GM19238 (cell line): ENCODE data around the gene HAND2.

ENCODE experiments used
- DNase-seq: peaks from one replicate; pipeline ENCODE4 v3.0.0; 2011; ENCODE audit warnings: low spot score; ENCODE audit not compliant: insufficient read length

HAND2 gene

DNA sequence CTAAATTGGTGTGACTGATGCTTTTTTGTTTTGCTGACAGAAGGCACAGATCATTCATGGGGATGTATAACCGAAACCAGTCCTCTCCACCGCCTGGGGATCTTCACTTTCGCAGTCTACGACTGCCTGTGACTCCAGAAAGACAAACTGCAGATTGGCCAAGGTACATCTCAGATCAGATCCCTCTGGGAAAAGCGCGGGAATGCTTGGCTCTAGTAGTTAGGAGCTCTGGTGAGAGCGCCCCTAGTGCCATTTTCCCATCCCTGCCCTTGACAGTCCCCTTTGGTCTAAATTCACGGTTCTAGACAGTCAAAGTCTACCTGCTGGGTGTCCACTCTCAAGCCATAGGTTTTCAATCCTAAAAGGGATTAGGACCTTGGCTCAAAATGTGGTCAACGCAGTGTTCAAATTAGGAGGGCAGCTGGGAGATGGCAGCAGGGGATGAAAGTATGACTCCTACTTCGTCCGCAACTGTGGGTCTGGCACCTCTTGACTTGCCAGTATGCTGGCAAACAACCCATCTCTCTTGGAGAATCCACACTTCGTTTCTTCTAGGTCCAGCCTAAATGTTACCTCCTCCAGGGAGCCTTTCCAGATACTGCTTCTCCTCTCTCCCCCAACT, 6.9 kb upstream of the HAND2 start:
- no peak for DNase-seq

GRCh38 chr4:173535957-173536356, 5.9 kb upstream of the HAND2 start:
- DNase-seq = no peak

DNA sequence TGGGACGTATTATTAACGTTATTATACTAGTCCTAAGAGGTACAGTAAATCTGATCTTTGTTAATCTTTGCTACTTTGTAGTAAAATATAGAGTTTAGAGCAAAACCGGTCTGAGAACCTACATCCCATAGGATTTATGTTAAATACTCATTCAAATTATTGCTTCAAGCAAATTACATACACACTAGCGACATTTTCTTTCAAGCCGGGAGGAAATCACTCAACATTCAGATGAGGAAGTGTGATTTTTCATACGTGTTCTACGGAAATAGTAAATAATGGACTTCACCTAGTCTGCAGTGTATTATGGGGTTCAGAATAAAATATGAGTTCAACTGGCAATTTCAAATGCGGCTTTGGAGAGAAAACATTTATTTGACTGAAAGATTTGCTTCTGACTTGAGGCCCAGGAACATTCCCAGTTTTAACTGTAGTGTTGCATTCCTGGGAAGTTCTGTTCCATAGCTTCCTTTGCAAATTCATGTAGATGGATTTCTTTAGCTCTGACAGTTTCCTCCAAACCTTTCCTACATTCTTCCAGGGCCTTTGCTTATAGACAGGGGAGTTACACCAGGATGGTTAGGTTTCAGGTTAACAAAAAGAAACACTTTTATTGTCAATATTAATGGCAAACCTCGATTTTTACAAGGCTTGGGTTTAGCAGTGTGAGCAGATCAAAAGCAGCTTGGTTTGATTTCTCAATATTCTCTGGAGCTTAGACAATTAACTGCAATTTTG, 5.3 kb upstream of the HAND2 start:
- no peak for DNase-seq

DNA sequence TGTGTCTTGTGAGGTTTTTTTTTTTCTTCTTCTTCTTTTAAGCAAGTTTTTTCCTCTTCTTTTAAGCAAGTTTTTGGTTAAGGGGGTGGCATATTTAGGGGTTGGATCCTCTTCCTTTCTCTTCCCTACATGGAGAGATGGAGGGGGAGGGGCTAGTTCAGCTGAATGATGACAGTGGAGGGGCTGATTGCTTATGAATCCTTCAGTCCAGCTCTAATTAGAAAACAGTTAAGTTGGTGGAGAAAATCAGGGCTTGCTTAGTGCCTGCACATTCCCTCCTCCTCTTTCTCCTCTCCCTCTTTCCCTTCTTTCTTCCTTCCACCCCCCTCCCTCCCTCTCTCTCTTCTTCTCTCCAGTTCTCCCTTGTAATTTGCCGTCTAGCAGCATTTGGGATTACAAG, 4.4 kb upstream of the HAND2 start:
- DNase-seq = no peak

DNA sequence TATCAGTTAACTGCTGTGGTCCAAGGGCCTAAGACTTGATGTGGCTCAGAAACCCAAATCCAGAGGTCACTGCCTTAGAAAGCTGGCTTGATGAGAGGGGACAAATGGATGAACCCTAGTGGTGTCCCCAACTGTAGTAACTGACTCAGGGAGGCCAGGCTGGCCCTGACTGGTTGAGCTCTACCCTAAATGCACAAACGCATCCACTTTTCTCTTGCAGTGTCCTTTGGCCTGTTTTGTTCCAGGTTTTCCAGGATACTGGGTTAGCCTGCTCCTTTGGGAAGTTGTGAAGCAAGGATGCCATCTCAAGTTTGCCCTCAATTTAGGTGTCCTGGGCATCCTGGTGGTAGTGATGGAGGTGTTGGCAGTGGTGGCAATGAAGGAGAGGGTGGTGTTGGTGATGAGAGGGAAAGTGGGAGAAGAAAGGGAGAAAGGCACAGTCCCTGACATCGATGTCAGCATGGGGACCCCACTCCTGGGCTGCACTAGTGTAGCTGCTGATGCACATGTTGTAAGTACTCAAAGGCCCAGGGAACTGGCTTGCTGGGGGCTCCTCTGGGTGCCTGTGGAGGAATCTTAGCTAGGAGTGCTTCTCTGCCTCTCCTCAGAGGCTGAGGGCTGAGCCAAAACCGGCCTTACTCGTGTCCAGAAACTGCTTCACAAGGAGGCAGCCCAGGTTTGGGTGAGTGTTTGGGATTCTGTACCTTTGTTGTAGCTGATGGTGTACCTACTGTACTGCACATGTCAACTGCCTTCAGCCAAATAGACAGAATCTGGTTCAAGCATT, 2.9 kb upstream of the HAND2 start:
- no peak for DNase-seq

DNA sequence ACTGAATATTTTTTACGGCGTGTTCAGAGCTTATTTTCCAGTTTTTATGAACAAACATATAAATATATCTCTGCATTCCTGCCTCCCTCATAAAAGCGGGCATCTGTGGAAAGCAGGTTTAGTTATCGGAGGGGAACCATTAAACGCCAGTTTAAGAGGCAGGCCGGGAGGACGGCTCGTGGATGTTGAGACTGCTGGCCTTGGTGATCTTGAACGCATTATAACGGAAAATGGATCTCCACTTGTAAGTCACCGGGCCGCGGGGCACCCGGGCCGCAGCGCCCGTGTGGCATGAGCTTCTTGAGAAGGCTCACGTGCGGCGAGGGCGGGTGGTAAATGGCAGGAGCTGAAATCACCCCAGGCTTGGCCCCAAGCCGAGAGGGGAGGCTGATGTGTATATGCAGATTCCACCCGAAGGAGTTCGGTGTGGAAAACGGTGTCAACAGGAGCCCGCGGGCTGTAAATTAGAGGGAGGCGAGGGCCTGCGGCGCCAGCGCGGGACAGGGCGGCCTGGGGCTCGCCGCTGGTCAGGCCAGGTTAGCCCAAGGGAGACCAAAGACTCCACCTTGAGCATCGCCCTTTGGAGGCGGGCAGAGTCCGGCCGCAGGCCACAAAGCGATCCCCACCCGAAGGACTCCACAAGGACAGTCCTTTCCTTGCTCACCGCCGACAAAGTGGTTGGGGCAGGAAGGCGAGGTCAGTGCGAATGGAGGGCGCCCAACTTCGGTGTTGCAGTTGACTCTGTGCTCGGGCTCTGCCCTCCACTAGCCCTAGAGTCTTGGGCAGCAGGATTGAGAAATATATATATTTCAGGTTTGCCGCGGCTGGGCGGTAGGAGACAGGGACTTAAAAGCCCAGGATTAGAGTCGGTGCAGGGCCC, 1.3 kb upstream of the HAND2 start:
- no peak for DNase-seq

DNA sequence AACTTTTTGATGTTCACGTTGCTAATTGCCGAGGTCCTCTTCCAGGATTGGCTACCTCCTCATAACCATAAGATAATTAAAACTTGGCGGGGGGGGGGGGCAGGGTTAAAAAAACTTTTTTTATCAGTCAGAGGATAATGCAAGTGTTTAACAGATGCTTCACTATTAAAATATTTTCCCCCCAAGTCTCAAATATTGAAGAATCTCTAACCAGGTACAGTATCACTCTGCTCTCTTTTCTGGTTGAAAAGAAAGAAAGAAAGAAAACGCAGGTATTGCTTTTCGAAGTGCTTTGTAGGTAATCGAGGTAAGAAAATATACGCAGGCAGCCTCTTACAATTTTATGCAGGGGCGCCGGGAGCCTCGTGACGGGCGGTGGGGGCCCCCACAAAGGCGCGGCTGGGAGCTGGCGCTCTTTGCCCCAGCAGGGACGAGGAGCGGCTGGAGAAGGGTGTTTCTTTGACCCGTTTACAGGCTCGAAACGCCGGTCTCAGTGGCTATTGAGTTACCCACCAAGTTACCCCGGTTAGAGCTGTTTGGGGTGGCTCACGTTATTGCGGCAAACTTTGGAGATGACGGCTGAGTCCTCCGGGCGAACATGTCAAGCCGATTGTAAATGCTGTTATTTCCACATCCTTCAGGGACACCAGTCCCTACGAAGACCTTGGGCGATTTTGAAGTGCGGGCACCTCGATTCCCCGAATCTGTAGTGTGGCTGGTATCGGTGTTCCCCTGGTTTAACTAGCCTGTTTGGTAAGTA, 477 bp upstream of the HAND2 start:
- no peak for DNase-seq

DNA sequence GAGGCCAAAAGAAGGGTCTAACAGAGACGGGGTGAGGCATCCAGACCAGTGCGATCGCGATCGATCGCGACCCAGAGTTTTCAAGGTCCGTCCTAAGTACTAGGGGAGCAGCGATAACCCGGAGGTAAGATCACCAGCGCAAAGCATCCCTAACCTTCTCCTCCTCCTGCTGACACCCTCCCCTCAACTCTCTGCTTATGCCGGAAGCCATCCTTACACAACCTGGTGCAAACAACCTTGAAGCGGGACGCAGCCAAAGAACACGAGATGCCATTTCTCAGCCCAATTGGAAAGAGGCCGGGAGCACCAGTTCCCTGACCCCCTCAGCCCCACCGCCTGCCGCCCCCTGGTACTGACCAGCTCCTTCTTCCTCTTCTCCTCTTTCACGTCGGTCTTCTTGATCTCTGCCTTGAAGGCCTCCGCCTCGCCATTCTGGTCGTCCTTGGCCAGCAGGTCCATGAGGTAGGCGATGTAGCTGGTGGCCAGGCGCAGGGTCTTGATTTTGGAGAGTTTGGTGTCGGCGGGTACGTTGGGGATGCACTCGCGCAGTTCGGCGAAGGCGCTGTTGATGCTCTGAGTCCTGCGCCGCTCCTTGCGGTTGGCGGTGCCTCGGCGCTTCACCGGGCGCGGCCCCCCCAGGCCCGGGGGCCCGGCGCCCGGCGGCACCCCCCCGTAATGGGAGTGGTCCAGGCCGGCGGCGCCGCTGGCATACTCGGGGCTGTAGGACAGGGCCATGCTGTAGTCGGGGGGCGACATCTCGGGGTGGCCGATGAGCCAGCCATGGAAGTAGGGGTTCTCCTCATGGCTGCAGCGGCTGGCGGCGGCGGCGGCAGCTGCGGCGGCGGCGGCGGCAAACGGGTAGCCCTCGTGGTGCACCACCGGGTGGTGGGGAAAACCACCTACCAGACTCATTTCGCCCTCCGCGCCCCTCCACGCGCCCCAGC, 1.4 kb downstream of the HAND2 start:
- no peak for DNase-seq

DNA sequence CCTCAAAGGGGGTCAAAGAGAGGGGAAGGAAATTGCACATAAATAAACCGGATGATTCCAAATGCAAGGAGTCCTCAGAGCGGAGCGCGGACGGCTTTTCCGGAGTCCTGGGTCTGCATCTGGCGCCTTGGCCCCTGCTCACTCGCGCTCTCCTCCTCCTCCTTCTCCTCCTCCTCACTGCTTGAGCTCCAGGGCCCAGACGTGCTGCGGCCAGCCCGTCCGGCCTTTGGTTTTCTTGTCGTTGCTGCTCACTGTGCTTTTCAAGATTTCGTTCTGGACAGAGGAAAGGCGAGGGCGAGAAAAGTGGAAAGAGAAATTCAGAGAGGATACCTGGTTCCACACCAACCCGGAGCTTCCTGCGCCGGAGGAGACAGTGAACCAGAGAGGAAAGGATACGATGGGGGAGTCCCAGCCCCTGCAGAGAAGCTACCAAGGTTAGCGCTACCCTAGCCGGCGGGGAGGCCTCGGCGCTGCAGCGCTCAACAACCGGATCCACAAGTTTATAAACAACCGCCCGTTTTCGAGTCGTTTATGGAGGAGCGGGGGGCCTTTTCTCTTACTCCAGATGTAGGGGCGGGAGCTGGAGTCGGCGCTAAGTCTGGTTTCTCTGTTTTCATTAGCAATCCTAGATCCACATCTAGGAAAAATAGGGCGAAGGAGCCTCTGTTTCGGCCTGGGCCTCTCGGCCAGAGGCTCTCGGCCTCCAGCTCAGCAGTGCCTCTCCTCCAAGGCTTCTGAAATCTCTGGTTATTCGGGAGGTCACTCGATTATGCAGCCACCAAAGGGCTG, 2.7 kb downstream of the HAND2 start:
- no peak for DNase-seq

GRCh38 chr4:173526724-173527102, 3.3 kb downstream of the HAND2 start:
- no peak for DNase-seq

- DNase-seq = no peak
Observed at GRCh38 chr4:173526027-173526482, 4.0 kb downstream of the HAND2 start.

DNA sequence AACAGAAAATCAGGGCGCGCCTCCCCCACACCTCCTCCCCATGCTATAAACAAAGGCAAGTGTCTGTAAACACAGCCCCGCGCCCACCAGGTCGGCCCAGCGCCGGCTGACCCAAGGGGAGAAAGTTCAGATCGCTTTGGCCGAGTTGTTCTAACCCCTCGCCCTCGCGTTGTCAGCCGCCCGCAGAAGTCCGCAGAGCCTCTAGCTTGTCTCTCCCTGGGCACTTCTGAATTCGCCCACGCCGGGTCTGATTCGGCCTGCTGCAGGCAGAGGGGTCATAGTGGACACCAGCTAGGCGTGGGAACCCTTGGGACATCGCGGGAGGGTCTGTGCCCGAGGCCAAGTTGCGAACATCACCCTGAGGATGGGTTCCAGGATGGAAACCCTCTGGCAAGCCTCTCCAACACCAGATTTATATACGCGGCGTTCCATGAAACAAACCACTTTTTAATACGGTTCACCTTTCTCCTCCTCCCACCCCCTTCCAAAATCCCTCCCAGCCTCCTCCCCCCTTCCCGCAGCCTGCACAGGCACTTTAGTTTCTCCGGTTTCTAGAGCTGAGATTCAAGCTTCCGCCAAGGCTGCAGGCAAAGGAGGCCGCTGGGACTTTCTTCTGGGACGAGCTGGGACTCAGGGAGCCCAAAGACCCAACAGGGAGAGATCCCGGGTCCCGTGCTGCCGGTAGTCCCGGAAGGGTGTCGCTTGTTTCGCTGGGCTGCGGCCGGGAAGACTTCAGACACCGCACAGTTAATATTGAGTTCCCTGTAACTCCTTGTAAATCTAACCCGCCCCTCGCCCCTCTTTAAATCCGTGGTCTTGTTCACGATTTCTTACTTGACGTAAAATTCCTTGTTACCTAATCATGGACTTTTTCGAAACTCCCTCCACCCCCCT, 4.7 kb downstream of the HAND2 start:
- no peak for DNase-seq

- no peak for DNase-seq
Observed at GRCh38 chr4:173524218-173525117, 5.6 kb downstream of the HAND2 start.

- DNase-seq = peak; percentile 0
Observed at GRCh38 chr4:173522951-173523395, 7.1 kb downstream of the HAND2 start.

DNA sequence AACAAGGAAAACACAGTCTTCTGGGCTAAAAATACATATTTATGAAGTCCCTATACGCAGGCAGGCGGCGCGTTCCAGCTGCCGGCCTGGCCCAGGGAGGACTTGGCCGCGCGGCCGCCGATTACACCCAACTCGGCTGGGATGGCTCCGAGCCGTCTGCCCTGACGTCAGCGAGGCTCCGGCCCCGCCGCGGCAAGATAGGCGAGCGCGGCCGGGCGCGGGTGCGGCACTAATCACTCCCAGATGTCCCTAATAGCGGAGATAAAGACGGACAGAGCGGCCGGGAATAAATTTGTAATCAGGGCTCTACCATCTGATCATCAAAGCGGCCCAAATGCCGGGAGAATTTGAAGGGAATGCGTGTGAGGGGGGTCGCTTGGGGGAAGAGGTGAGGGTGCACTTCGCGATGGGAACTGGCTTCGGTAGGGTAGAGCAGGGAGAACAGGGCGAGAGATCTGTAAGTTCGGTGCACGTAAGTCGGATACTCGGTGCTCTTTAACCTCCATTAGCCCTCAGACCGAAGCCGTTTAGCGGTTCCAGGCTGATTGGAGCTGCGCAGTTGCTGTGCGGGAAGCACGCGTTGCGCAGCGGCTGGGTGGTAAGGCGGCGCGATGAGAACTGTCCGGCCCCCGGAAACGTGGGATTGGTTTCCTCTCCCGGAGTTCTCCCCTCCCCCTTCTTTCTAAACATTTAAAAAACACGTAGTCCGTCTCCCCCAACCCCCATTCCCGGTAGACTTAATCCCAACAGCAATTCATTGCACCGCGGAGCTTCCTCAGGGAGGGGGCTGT, 7.7 kb downstream of the HAND2 start:
- DNase-seq = peak; percentile 10
